GM12892 (cell line): Measurements from ENCODE around the gene HIVEP3.

Experiments
- DNase-seq: peaks from one replicate; pipeline ENCODE4 v3.0.0; 2011; ENCODE audit not compliant: insufficient read length
- FAIRE-seq: peaks from 2 replicates; lab custom pipeline; 2011; peaks lifted over from hg19 to GRCh38; lab: Jason Lieb, UNC
- POLR2A ChIP-seq: IDR thresholded peaks from 2 replicates; pipeline ENCODE4 v1.6.1; 2011; ENCODE audit warnings: low read depth, low read length, control low read depth
- POLR2AphosphoS5 ChIP-seq: IDR thresholded peaks from 2 replicates; pipeline ENCODE4 v1.6.1; 2011; ENCODE audit warnings: low read depth, low read length, control low read depth
- TAF1 ChIP-seq: IDR thresholded peaks from 2 replicates; pipeline ENCODE4 v1.6.1; 2011; ENCODE audit warnings: low read depth, mild to moderate bottlenecking, control low read depth, low read length, borderline replicate concordance

The HIVEP3 gene

GRCh38 chr1:41664861-41665640, 253.7 kb downstream of the HIVEP3 start:
- no peak for FAIRE-seq
- DNase-seq: no peak
- TF ChIP-seq POLR2AphosphoS5: no peak

- no peak for DNase-seq
- peak; percentile 53 for FAIRE-seq
- TF ChIP-seq POLR2A: no peak
- no peak for TF ChIP-seq POLR2AphosphoS5
- no peak for TF ChIP-seq TAF1
These were observed 254.9 kb downstream of the HIVEP3 start for GRCh38 chr1:41663671-41664400.

- peak; percentile 53 for FAIRE-seq
- TF ChIP-seq POLR2AphosphoS5: no peak
- TF ChIP-seq POLR2A: peak; percentile 38; the same call in 1 of the 2 replicates
- TF ChIP-seq TAF1: no peak
- DNase-seq: no peak
These were observed 255.8 kb downstream of the HIVEP3 start for GRCh38 chr1:41662765-41663437.

GRCh38 chr1:41662061-41662764, 256.5 kb downstream of the HIVEP3 start:
- FAIRE-seq: peak; percentile 50
- DNase-seq: peak; percentile 79
- TF ChIP-seq POLR2A (peak; percentile 33; the same call in 1 of the 2 replicates), TAF1 (no peak), POLR2AphosphoS5 (no peak)

GRCh38 chr1:41661428-41662060, 257.2 kb downstream of the HIVEP3 start:
- no peak for DNase-seq
- no peak for TF ChIP-seq POLR2A
- TF ChIP-seq POLR2AphosphoS5: no peak
- no peak for TF ChIP-seq TAF1
- FAIRE-seq: peak; percentile 9

- DNase-seq (no peak), FAIRE-seq (peak; percentile 56)
- TF ChIP-seq TAF1: no peak
- TF ChIP-seq POLR2AphosphoS5: no peak
- TF ChIP-seq POLR2A: no peak
These were observed 257.9 kb downstream of the HIVEP3 start for GRCh38 chr1:41660570-41661427.

GRCh38 chr1:41659903-41660302, 258.8 kb downstream of the HIVEP3 start:
- no peak for TF ChIP-seq POLR2A
- DNase-seq (no peak), FAIRE-seq (peak; percentile 17)

- no peak for TF ChIP-seq TAF1
- no peak for DNase-seq
- FAIRE-seq: no peak
These were observed 259.6 kb downstream of the HIVEP3 start for GRCh38 chr1:41659159-41659495.

- no peak for DNase-seq
- TF ChIP-seq POLR2AphosphoS5: no peak
- no peak for TF ChIP-seq POLR2A
- no peak for TF ChIP-seq TAF1
- FAIRE-seq: peak; percentile 24
These were observed 260.1 kb downstream of the HIVEP3 start for GRCh38 chr1:41658431-41659158.

GRCh38 chr1:41657679-41658295, 260.9 kb downstream of the HIVEP3 start:
- no peak for FAIRE-seq
- no peak for TF ChIP-seq POLR2A
- TF ChIP-seq POLR2AphosphoS5: no peak
- TF ChIP-seq TAF1: no peak
- no peak for DNase-seq
